Smooth muscle cell (in vitro differentiated cells): ENCODE measurements around the gene USP24. TPM values are rescaled to one million over a fixed set of nuclear protein-coding genes. Genes with fewer than 3 reads are reported as not detected.

ENCODE experiments used
- DNase-seq: peaks from one replicate; lab custom pipeline; 2025; ENCODE audit not compliant: unreplicated experiment; lab: John Stamatoyannopoulos, UW
- H2AFZ ChIP-seq: fragments of 200-600 bp; sonication (generic); 2 replicates; pipeline ENCODE4 v1.6.0; 2016; ENCODE audit warnings: antibody characterized with exemption, low read depth, mild to moderate bottlenecking
- H3F3A ChIP-seq: fragments of 200-600 bp; sonication (generic); 2 replicates; pipeline ENCODE4 v1.6.0; 2017; ENCODE audit warnings: antibody characterized with exemption, low read depth
- H3K27ac ChIP-seq: fragments of 200-600 bp; sonication (generic); 2 replicates; pipeline ENCODE4 v1.5.1; 2016; ENCODE audit warnings: low read depth, mild to moderate bottlenecking
- H3K27me3 ChIP-seq: fragments of 200-600 bp; sonication (generic); 2 replicates; pipeline ENCODE4 v1.6.1; 2016; ENCODE audit warnings: low read depth, mild to moderate bottlenecking
- H3K36me3 ChIP-seq: fragments of 200-600 bp; sonication (generic); 2 replicates; pipeline ENCODE4 v1.5.1; 2016; ENCODE audit warnings: low read depth
- H3K4me1 ChIP-seq: fragments of 200-600 bp; sonication (generic); 2 replicates; pipeline ENCODE4 v1.5.1; 2016; ENCODE audit warnings: low read depth
- H3K4me2 ChIP-seq: fragments of 200-600 bp; sonication (generic); 2 replicates; pipeline ENCODE4 v1.6.0; 2016; ENCODE audit warnings: mild to moderate bottlenecking
- H3K4me3 ChIP-seq: fragments of 200-600 bp; sonication (generic); 2 replicates; pipeline ENCODE4 v1.5.1; 2016; ENCODE audit warnings: mild to moderate bottlenecking
- H3K79me2 ChIP-seq: fragments of 200-600 bp; sonication (generic); 2 replicates; pipeline ENCODE4 v1.6.0; 2016; ENCODE audit warnings: low read depth, mild to moderate bottlenecking
- H3K9ac ChIP-seq: fragments of 200-600 bp; sonication (generic); 2 replicates; pipeline ENCODE4 v1.6.0; 2016; ENCODE audit warnings: low read depth
- H3K9me3 ChIP-seq: fragments of 200-600 bp; sonication (generic); replicated peaks from 2 replicates; pipeline ENCODE4 v1.5.1; 2016; ENCODE audit warnings: low read depth
- H4K20me1 ChIP-seq: fragments of 200-600 bp; sonication (generic); 2 replicates; pipeline ENCODE4 v1.6.0; 2016; ENCODE audit warnings: low read depth
- CTCF ChIP-seq: fragments of 200-600 bp; sonication (generic); IDR thresholded peaks from 2 replicates; pipeline ENCODE4 v1.5.1; 2017; ENCODE audit warnings: borderline replicate concordance, mild to moderate bottlenecking, antibody characterized with exemption; ENCODE audit not compliant: insufficient read depth, poor library complexity, severe bottlenecking
- WGBS: methylation state at CpG from one replicate; pipeline ENCODE4 v1.1.7; 2016; ENCODE audit warnings: low lambda C conversion rate; 5-methylcytosine and 5-hydroxymethylcytosine counted together
- polyA plus RNA-seq: library from polyadenylated mRNA; unstranded; fragments of >200 nt; fragmentation: Nextera tagmentation; extraction: Ambion mirVana; gene quantifications from 2 replicates; pipeline ENCODE4 v1.2.1, GENCODE V29; 2016
- total RNA-seq: library from RNA; depleted of rRNA; stranded (reverse); fragments of >200 nt; gene quantifications from 2 replicates; pipeline ENCODE4 v1.2.3, GENCODE V29; 2014

Gene USP24
- total and polyA plus RNA-seq, 2 experiments from 2014 or later: 3.6 to 25.9 TPM

GRCh38 chr1:55185832-55186231 lies 29.3 kb downstream of the USP24 start:
- no peaks in the 10 kb centered on the region for H3K36me3 ChIP-seq
- H3K27me3 ChIP-seq: no peaks in the 10 kb centered on the region
- H3K9ac ChIP-seq: no peak overlapping the region
- H2AFZ ChIP-seq: no peak overlapping the region
- no peak overlapping the region for H3K4me3 ChIP-seq
- TF ChIP-seq CTCF: no peak
- 94% methylated on average over 2 of the region's 2 CpGs for WGBS
- H4K20me1 ChIP-seq: peaks cover 47% of the 10 kb centered on the region
- peaks cover 89% of the 10 kb centered on the region for H3K79me2 ChIP-seq
- H3K4me2 ChIP-seq: no peak overlapping the region
- H3K4me1 ChIP-seq: no peaks in the 10 kb centered on the region
- no peak for DNase-seq
- no peaks in the 10 kb centered on the region for H3F3A ChIP-seq
- H3K9me3 ChIP-seq: no peaks in the 10 kb centered on the region
- no peak overlapping the region for H3K27ac ChIP-seq

GRCh38 chr1:55184859-55185258 lies 30.3 kb downstream of the USP24 start:
- Histone ChIP-seq H3K9ac (no peak overlapping the region), H3K36me3 (no peaks in the 10 kb centered on the region), H3K9me3 (no peaks in the 10 kb centered on the region), H4K20me1 (peaks cover 47% of the 10 kb centered on the region), H3K27ac (no peak overlapping the region), H3K4me2 (no peak overlapping the region), H2AFZ (no peak overlapping the region), H3K4me3 (no peak overlapping the region), H3K27me3 (no peaks in the 10 kb centered on the region), H3F3A (no peaks in the 10 kb centered on the region), H3K79me2 (peaks cover 84% of the 10 kb centered on the region), H3K4me1 (no peaks in the 10 kb centered on the region)
- no peak for TF ChIP-seq CTCF
- no peak for DNase-seq
- WGBS: 97% methylated on average over 5 of the region's 5 CpGs

- H3K79me2 ChIP-seq: peaks cover 59% of the 10 kb centered on the region
- H3K4me1 ChIP-seq: no peaks in the 10 kb centered on the region
- TF ChIP-seq CTCF: no peak
- no peak overlapping the region for H3K9ac ChIP-seq
- no peak for DNase-seq
- peaks cover 39% of the 10 kb centered on the region for H4K20me1 ChIP-seq
- H3K27ac ChIP-seq: no peak overlapping the region
- no peaks in the 10 kb centered on the region for H3K9me3 ChIP-seq
- H3K36me3 ChIP-seq: no peaks in the 10 kb centered on the region
- no peaks in the 10 kb centered on the region for H3F3A ChIP-seq
- H3K27me3 ChIP-seq: no peaks in the 10 kb centered on the region
- H3K4me3 ChIP-seq: no peak overlapping the region
- H2AFZ ChIP-seq: no peak overlapping the region
- no peak overlapping the region for H3K4me2 ChIP-seq
These were observed 33.5 kb downstream of the USP24 start for GRCh38 chr1:55181666-55182065.

GRCh38 chr1:55180075-55180670 lies 35.0 kb downstream of the USP24 start:
- WGBS: 88% methylated on average over 5 of the region's 5 CpGs
- no peak overlapping the region for H3K9ac ChIP-seq
- no peaks in the 10 kb centered on the region for H3F3A ChIP-seq
- H3K79me2 ChIP-seq: peaks cover 44% of the 10 kb centered on the region
- no peaks in the 10 kb centered on the region for H3K27me3 ChIP-seq
- H3K9me3 ChIP-seq: no peaks in the 10 kb centered on the region
- TF ChIP-seq CTCF: no peak
- H3K27ac ChIP-seq: no peak overlapping the region
- H3K4me3 ChIP-seq: no peak overlapping the region
- no peaks in the 10 kb centered on the region for H3K36me3 ChIP-seq
- DNase-seq: no peak
- no peaks in the 10 kb centered on the region for H3K4me1 ChIP-seq
- H4K20me1 ChIP-seq: peaks cover 29% of the 10 kb centered on the region
- H3K4me2 ChIP-seq: no peak overlapping the region
- no peak overlapping the region for H2AFZ ChIP-seq
